ENCODE measurements around the gene PET100. TPM values are rescaled to one million over a fixed set of nuclear protein-coding genes. Genes with fewer than 3 reads are reported as not detected.
A peak's percentile ranks its signal among the peaks of the same experiment; 100 is the strongest.

Gene PET100
- total and polyA plus RNA-seq, 2 experiments from 2014 or later = 29.4 to 296 TPM

GRCh38 chr19:7662657-7663056, 33.1 kb downstream of the PET100 start:
- Histone ChIP-seq H3K79me2 (no peaks in the 10 kb centered on the region), H4K20me1 (ENCODE audit: insufficient read depth, poor library complexity, severe bottlenecking) (no peaks in the 10 kb centered on the region), H3K27ac (no peak overlapping the region), H3K4me1 (ENCODE audit: insufficient read depth) (no peaks in the 10 kb centered on the region), H3K9me3 (ENCODE audit: low read depth) (no peaks in the 10 kb centered on the region), H3K27me3 (no peaks in the 10 kb centered on the region), H3K9me2 (replicated peaks; ENCODE audit: insufficient read depth) (no peaks in the 10 kb centered on the region), H3K4me2 (no peak overlapping the region), H3K36me3 (replicated peaks; ENCODE audit: insufficient read depth, low read depth) (no peaks in the 10 kb centered on the region), H3K4me3 (no peak overlapping the region), H2AFZ (no peak overlapping the region)
- 86% methylated on average over 14 of the region's 14 CpGs for WGBS (ENCODE audit: low lambda C conversion rate, missing lambda C conversion rate)
- no peak for TF ChIP-seq EZH2 (IDR thresholded peaks at IDR 0.05; ENCODE audit: borderline replicate concordance)
- TF ChIP-seq CTCF (IDR thresholded peaks at IDR 0.05; ENCODE audit: poor library complexity) = no peak
- TF ChIP-seq EZH2phosphoT487 (IDR thresholded peaks at IDR 0.05; ENCODE audit: low read depth, severe bottlenecking, unreplicated experiment) = no peak
- DNase-seq (ENCODE audit: low spot score) = no peak

GRCh38 chr19:7663706-7664105, 34.1 kb downstream of the PET100 start:
- H3K27me3 ChIP-seq = peaks cover 6% of the 10 kb centered on the region
- H3K4me2 ChIP-seq = no peak overlapping the region
- DNase-seq (ENCODE audit: low spot score) = no peak
- H3K36me3 ChIP-seq (replicated peaks; ENCODE audit: insufficient read depth, low read depth) = no peaks in the 10 kb centered on the region
- H3K4me1 ChIP-seq (ENCODE audit: insufficient read depth) = no peaks in the 10 kb centered on the region
- H2AFZ ChIP-seq = no peak overlapping the region
- H3K4me3 ChIP-seq = no peak overlapping the region
- H3K9me2 ChIP-seq (replicated peaks; ENCODE audit: insufficient read depth) = no peaks in the 10 kb centered on the region
- TF ChIP-seq EZH2 (IDR thresholded peaks at IDR 0.05; ENCODE audit: borderline replicate concordance) (no peak), EZH2phosphoT487 (IDR thresholded peaks at IDR 0.05; ENCODE audit: low read depth, severe bottlenecking, unreplicated experiment) (no peak), CTCF (IDR thresholded peaks at IDR 0.05; ENCODE audit: poor library complexity) (no peak)
- no peaks in the 10 kb centered on the region for H3K9me3 ChIP-seq (ENCODE audit: low read depth)
- WGBS (ENCODE audit: low lambda C conversion rate, missing lambda C conversion rate) = 86% methylated on average over 7 of the region's 7 CpGs
- H3K27ac ChIP-seq = no peak overlapping the region
- no peaks in the 10 kb centered on the region for H4K20me1 ChIP-seq (ENCODE audit: insufficient read depth, poor library complexity, severe bottlenecking)
- no peaks in the 10 kb centered on the region for H3K79me2 ChIP-seq

GRCh38 chr19:7665076-7665475, 35.5 kb downstream of the PET100 start:
- 78% methylated on average over 4 of the region's 4 CpGs for WGBS (ENCODE audit: low lambda C conversion rate, missing lambda C conversion rate)
- no peak for TF ChIP-seq EZH2phosphoT487 (IDR thresholded peaks at IDR 0.05; ENCODE audit: low read depth, severe bottlenecking, unreplicated experiment)
- no peak for TF ChIP-seq EZH2 (IDR thresholded peaks at IDR 0.05; ENCODE audit: borderline replicate concordance)
- TF ChIP-seq CTCF (IDR thresholded peaks at IDR 0.05; ENCODE audit: poor library complexity) = no peak
- peaks cover 18% of the 10 kb centered on the region for H3K27me3 ChIP-seq
- DNase-seq (ENCODE audit: low spot score) = no peak
- no peaks in the 10 kb centered on the region for H3K9me2 ChIP-seq (replicated peaks; ENCODE audit: insufficient read depth)
- H3K79me2 ChIP-seq = no peaks in the 10 kb centered on the region
- no peaks in the 10 kb centered on the region for H3K4me1 ChIP-seq (ENCODE audit: insufficient read depth)
- H3K36me3 ChIP-seq (replicated peaks; ENCODE audit: insufficient read depth, low read depth) = no peaks in the 10 kb centered on the region
- H4K20me1 ChIP-seq (ENCODE audit: insufficient read depth, poor library complexity, severe bottlenecking) = no peaks in the 10 kb centered on the region
- no peak overlapping the region for H3K27ac ChIP-seq
- no peaks in the 10 kb centered on the region for H3K9me3 ChIP-seq (ENCODE audit: low read depth)
- no peak overlapping the region for H2AFZ ChIP-seq
- no peak overlapping the region for H3K4me2 ChIP-seq
- no peak overlapping the region for H3K4me3 ChIP-seq

- no peaks in the 10 kb centered on the region for H4K20me1 ChIP-seq (ENCODE audit: insufficient read depth, poor library complexity, severe bottlenecking)
- no peak for DNase-seq (ENCODE audit: low spot score)
- H3K27ac ChIP-seq = no peak within 1 kb of the TSS
- peak within 1 kb of the TSS; percentile 71 for H3K4me2 ChIP-seq
- H3K36me3 ChIP-seq (replicated peaks; ENCODE audit: insufficient read depth, low read depth) = no peaks in the 10 kb centered on the region
- H3K4me1 ChIP-seq (ENCODE audit: insufficient read depth) = no peaks in the 10 kb centered on the region
- no peak within 1 kb of the TSS for H2AFZ ChIP-seq
- H3K79me2 ChIP-seq = no peaks in the 10 kb centered on the region
- H3K4me3 ChIP-seq = no peak within 1 kb of the TSS
- TF ChIP-seq EZH2 (IDR thresholded peaks at IDR 0.05; ENCODE audit: borderline replicate concordance) (no peak), CTCF (IDR thresholded peaks at IDR 0.05; ENCODE audit: poor library complexity) (no peak), EZH2phosphoT487 (IDR thresholded peaks at IDR 0.05; ENCODE audit: low read depth, severe bottlenecking, unreplicated experiment) (no peak)
- no peaks in the 10 kb centered on the region for H3K9me2 ChIP-seq (replicated peaks; ENCODE audit: insufficient read depth)
- H3K9me3 ChIP-seq (ENCODE audit: low read depth) = no peaks in the 10 kb centered on the region
- WGBS (ENCODE audit: low lambda C conversion rate, missing lambda C conversion rate) = 88% methylated on average over 9 of the region's 9 CpGs
- H3K27me3 ChIP-seq = peaks cover 42% of the 10 kb centered on the region
Measured at GRCh38 chr19:7668842-7669241, 39.2 kb downstream of the PET100 start, which contains the start of gene RETN. Gene RETN, plus strand, starts transcription at chr19:7669049. Its CDS starts 278 bp downstream, at chr19:7669327.
